Measurements from ENCODE around the gene AP1G2.
"Not testable (repeated sequence)": the region's sequence is repeated elsewhere in the genome, so short reads cannot be mapped to it uniquely, and the experiment has no call there.

AP1G2 gene, protein sequence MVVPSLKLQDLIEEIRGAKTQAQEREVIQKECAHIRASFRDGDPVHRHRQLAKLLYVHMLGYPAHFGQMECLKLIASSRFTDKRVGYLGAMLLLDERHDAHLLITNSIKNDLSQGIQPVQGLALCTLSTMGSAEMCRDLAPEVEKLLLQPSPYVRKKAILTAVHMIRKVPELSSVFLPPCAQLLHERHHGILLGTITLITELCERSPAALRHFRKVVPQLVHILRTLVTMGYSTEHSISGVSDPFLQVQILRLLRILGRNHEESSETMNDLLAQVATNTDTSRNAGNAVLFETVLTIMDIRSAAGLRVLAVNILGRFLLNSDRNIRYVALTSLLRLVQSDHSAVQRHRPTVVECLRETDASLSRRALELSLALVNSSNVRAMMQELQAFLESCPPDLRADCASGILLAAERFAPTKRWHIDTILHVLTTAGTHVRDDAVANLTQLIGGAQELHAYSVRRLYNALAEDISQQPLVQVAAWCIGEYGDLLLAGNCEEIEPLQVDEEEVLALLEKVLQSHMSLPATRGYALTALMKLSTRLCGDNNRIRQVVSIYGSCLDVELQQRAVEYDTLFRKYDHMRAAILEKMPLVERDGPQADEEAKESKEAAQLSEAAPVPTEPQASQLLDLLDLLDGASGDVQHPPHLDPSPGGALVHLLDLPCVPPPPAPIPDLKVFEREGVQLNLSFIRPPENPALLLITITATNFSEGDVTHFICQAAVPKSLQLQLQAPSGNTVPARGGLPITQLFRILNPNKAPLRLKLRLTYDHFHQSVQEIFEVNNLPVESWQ

DNA sequence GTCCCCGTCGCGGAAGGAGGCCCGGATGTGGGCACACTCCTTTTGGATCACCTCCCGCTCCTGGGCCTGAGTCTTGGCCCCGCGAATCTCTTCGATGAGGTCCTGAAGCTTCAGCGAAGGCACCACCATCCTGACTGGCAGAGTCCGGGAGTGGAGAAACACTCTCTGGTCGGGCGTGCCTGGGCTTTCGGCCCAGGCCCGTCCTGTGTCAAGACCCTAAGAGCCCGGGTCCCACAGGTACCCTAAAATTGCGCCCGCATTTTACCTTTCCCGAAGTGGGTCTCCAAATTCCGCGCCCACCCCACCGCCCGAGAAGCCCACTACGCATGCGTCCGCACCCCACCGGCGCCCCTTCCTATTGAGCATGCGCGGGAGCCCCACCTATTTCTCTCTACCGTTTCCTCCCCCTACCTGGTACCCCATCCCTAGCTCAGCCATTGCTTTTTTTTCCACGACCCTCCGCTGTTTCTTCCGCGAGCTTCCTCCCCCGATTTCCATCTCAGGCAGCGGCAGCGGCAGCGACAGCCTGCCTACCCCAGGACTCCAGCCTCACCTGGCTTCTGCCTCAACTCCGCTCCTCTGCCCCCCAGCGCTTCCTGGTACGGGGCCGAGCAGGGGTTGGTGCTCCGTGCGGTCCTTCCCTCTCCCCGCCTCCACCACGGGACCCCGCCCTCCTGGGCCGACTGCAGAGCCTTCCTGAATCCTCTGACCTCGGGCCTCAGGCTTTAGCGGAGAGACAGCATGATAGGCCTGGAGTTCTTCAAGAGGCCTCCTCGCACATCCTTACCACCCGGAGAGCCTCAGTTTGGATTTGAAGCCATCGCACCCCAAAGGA is at the start of gene AP1G2:
AP1G2 (minus strand) TSS at position 606 of the 835 bp plus-strand sequence; CDS start at position 129, 477 bp downstream.
- DNase-seq (ENCODE audit: low spot score) = peak; percentile 91

DNA sequence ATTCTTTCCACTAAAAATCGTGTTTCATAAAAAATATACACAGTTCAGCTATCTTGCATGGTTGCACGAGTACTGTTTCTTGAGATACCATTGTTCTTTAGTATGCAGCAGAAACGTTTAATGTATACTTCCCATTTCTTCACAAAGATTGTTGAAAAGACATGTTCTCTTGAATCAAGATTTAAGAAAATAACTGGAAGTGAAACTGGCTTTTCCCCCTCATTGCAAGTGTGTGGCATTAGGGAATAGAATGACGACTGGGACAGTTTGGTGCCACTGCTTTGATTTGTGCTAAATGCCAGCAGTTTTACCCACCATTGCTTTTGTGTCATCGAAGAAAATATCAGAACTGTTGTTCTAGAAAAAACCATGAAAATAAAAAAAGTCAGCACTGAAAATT is 48.3 kb upstream of the AP1G2 start:
- DNase-seq (ENCODE audit: low spot score) = no peak

DNA sequence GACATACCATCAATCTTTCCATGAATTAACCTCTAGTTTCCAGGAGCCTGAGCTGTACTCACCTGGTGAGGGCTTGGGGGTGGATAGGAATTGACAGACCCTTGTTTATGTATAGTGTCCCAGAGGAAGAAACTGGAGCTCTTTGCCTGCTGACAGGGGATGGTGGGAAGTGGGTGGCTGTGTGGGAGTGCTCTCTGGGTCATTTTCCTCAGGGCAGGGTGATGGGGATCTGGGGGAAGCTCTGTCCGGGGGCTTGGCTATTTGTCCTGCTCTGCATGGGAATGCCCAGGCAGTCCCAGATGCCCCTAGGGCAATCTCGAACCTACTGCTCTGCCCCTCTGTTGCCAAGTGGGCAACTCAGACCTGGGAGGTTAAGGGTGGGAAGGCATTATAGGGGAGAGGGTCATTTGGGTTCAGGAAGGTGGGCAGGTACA is 46.8 kb upstream of the AP1G2 start:
- no peak for DNase-seq (ENCODE audit: low spot score)

DNA sequence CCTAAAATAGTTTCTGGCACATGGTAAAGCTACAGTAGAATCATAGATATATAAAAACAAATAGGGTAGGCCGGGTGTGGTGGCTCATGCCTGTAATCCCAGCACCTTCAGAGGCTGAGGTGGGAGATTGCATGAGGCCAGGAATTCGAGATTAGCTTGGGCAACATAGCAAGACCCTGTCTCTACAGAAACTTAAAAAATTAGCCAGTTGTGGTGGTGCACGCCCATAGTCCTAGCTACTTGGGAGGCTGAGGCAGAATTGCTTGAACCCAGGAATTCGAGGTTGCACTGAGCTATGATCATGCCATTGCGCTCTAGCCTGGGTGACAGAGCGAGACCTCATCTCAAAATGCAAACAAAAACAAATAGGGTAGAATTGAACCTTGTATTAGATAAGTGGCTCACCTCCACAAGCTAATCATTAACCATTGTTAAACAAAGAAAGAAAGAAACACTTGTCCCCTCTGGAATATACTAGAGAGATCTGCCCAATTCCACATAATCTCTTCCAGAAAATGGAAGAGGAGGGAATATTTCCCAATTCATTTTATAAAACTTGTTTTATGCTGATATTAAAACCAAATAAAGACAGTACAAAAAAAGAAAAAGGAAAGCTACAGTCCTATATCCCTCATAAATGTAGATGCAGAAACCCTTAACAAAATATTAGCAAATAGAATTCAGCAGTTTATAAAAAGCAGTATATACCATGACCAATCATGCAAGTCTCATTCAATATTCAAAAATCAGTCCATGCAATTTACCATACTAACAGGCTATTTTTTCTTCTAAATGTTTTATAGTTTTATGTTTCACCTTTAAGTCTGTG is 45.9 kb upstream of the AP1G2 start:
- no peak for DNase-seq (ENCODE audit: low spot score)

DNA sequence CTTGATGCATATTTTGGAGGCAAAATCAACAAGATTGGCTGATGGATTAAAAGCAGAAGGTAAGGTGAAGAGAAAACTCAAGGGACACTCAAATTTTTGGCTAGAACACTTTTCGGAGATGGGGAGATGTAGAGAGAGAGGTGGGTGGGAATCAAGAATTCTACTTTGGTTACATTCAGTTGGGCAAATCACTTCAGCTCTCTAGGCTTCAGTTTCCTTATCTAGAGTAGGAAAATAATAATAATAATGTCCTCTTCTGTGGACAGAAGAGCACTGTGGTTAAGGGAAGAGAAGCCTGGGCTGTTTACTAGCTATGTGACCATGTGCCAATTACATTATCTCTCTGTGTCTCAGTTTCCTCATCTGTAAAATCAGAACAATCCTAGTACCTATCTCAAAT is 45.2 kb upstream of the AP1G2 start:
- no peak for DNase-seq (ENCODE audit: low spot score)

DNA sequence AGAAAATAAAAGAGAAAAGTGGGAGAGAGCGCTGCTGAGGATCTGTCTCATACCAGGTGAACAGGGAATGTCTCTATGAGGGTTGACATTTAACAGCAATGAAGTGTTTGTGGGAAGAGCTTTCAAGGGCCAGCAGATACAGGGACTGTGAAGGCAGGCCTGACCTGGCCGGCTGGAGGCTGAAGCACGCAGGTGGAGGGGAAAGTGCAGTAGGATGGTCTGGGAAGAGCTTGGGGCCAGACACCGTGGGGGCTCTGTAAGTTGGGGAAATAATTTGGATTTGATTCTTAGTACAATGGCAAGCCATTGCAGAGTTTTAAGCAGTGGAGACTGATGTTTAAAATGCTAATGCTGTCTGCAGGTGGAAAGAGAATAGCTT is 44.8 kb upstream of the AP1G2 start:
- no peak for DNase-seq (ENCODE audit: low spot score)

DNA sequence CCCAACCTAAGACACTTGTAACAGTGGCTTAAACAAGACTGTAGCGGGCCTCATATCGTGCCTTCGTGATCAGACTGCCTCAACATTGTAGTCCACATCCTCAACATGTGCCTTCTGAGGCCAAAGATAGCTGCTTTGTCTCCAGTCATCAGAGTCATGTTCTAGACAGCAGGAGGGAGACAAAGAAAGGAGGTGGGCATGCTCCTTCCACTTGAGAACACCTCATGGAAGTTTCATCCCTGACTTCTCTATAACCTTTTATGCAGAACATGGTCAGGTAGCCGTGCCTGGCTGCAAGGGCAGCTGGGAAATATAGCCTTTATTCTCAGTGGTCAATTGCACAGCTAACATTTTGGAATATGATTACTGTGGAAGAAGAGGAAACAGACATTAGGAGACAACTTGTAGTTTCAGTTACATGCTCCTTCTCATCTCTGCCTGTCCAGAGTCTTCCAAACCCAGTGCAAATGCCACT is 43.3 kb upstream of the AP1G2 start:
- no peak for DNase-seq (ENCODE audit: low spot score)

DNA sequence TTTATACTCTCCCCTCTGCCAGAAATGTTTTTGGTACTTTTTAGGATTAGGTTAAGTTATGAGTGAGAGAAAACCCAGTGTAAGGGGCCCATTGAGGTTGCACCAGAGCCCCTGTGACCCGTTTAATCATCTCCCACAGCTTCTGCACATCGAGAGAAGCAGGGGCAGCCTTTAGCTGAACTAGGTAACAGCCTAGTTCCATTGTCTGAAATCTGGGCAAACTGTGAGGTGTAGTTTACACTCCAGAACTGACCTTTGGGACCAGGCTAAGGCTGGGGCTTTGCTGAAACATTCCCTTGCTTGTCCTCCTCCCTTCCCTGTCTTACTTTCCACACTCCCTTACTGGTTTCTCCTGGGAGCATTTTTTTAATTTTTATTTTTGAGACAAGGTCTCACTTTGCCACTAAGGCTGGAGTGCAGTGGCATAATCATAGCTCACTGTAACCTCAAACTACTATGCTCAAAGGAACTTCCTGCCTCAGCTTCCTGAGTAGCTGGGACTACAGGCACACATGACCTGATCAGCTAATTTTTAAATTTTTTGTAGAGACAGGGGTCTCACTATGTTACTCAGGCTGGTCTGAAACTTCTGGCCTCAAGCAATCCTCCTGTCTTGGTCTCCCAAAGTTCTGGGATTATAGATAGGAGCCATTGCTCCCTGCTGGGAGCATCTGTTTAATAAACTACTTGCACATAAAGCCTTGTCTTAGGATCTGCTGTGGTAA is 42.7 kb upstream of the AP1G2 start:
- peak; percentile 25 for DNase-seq (ENCODE audit: low spot score)

DNA sequence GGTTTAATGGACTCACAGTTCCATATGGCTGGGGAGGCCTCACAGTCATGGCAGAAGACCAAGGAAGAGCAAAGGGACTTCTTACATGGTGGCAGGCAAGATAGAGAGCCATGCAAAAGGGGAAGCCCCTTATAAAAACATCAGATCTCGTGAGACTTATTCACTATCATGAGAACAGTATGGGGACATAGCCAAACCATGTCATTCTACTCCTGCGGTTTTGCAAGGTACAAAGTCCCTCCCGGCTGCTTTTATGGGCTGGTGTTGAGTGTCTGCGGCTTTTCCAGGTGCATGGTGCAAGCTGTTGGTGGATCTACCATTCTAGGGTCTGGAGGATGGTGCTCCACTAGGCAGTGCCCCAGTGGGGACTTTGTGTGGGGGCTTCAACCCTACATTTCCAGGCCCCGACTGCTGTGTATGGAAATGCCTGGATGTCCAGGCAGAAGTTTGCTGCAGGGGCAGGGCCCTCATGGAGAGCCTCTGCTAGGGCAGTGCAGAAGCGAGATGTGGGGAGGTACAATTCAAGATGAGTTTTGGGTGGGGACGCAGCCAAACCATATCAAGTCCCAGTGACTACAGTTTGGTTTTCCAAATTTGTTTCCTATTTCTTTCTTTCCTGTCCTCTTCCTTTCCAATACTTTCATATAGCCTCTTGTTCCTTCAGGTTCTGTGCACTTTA is 42.0 kb upstream of the AP1G2 start:
- DNase-seq (ENCODE audit: low spot score) = not testable (repeated sequence)

DNA sequence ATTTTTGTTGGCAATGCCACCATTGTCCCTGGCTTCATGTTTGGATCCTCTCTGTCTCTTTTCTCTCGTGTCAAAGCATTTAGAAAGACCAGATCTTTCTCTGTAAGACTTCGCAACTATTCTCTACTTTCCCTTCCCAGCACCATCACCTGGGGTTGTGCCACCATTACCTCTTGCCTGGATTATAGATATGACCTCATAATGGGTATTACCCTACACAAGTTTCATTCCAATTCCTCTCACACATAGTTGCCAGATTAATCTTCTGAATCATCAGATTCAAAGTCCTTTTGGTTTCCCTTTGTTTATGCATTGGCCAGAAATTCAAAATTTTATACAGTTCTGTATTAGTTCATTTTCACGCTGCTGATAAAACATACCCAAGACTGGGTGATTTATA is 41.4 kb upstream of the AP1G2 start:
- no peak for DNase-seq (ENCODE audit: low spot score)

DNA sequence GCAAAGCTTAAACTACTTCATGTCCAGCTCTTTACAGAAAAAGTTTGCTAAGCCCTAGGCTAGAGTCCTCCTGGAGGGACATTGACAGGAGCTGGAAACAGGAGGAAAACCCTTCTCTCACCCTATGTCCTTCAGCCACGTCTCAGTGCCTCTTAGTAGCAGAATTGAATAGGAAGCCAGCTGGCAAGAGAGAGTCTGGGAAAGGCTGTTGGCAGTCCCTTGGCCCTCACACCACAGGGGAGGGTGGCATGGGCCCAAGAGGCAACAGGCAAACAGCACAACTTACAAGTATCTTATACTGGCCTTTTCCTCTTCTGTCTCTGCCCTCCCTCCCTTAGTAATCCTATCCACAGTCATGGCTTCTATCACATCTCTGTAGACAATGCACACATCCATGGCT is 40.9 kb upstream of the AP1G2 start:
- no peak for DNase-seq (ENCODE audit: low spot score)

DNA sequence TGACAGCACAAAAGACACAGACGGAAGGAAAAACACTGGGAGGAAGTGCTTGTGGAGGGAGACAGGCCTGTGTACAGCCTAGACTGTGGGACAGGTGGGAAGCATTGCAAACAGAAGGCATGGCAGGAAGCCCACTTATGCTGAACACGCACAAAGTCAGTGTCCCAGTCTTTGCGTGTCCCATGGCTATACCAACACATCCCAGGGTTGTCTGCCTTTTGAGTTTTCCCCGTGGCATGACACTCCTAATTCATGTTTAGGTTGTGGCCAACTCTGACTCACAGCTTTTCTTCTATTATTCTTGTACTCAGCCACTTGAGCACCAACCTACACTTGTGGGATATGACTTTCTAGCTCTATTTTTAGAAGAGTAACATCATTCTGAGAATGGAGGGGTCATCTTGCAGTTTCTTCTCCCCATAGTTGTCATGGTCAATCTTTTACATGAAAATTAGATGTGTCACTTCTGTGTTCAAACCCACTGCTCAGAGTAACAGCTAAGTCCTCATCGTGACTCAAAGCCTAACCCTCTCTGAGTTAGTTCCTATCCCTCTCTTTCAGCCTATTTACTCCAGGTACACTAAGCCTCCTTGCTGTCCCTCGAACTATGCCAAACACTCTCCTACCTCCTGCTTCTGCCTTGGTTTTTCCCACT is 38.5 kb upstream of the AP1G2 start:
- DNase-seq (ENCODE audit: low spot score) = peak; percentile 72

DNA sequence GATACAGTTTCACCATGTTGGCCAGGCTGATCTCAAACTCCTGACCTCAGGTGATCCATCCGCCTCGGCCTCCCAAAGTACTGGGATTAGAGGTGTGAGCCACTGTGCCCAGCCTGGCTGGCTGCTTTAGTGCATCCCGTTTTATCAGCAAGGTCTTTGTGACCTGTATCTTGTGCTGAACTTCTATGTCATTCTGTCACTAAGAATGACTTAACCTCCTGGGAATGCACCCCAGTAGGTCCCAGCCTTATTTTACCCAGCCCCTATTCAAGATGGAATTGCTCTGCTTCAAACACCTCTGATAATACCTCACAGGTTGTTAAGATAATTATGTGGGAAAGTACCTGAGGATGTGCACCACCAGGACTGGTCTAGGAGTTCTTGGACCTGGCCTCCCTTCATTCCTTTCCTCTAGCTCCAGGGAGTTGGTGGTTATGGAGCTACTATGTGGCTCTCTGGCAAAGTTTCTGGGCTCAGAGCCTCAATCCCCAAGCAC is 37.1 kb upstream of the AP1G2 start:
- no peak for DNase-seq (ENCODE audit: low spot score)

DNA sequence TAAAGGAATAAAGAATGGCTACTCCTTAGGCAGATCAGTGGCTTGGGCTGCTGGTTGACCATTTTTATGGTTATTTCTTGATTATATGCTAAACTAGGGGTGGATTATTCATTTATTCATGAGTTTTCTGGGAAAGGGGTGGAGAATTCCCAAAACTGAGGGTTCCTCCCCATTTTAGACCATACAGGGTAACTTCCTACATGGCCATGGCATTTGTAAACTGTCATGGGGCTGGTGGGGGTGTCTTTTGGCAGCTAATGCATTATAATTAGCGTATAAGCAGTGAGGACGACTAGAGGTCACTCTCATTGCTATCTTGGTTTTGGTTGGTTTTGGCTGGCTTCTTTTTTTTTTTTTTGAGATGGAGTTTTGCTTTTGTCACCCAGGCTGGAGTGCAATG is 36.6 kb upstream of the AP1G2 start:
- DNase-seq (ENCODE audit: low spot score) = no peak

DNA sequence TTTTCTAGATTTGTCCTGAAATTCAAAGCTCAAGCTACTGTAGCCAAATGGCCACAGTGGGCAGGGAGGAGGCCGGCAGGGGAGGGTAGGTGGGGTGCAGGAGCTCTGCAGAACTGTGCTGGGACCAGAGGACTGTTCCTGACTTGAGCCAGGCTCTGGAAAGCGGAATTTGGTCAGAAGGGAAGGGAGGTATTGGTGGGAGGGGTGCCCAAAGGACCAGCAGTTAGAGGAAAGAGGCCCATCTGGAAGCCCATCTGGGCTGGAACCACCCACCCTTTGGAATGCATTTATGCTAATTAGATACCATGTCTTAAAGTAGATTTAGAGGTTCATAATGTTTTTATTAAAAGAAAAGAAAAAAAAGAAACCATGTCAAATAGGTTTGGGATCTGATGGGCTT is 35.5 kb upstream of the AP1G2 start:
- DNase-seq (ENCODE audit: low spot score) = no peak

DNA sequence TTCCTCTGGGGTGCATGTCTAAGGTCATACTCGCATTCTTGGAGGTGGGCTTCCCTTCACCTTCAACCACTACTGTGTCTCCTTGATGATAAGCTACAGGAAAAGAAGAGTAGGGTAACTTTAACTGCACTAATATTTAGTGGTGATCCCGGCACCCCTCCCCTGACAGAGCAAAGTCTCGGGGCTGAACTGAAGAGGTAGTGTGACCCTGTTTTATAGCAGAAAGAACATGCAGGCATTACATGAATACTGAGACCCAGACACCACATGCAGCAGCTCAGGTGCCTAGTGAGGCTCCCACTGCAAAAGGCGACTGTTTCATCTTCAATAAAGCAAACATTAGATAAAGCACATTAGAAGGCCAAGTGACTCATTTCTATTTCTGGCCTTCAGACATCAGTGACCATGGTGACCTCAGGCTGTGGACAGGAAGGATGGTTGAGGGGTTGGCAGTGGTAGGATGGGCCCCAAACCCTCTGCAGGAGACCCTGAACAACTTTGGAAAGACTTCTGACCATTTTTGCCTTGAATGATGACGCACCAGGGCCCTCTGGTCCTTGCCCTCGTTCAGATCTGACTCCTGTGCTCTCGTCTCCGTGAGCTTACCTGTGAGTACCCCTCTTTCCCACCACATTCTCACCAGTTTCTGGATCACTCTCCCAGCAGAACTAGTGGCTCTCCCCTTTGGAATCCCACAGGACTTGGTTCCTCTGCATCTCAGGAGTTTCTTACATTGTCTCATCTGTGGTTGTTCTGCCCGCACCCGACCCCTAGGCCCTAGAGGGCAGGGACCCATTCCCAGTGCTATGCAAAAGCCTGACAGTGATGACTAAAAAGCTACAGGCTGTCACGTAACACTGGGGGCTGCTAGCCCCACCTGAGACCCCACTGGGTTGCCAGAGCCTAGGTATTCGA is 34.8 kb upstream of the AP1G2 start:
- no peak for DNase-seq (ENCODE audit: low spot score)

DNA sequence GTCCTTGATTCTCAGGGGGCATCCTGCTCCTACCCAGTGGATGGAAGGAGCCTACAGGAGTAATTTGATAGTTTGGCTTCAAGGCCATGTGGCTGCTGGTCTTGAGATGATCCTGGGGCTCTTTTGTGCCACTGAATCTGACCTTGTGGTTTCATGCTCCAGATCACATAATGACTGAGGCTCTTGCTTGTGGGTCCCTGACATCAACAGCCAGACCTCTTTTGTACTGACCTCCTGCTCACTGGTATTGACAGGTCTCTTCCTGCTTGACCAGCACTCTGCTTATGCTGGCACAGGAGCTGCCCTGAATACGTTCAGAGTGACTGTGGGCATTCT is 34.2 kb upstream of the AP1G2 start:
- no peak for DNase-seq (ENCODE audit: low spot score)

DNA sequence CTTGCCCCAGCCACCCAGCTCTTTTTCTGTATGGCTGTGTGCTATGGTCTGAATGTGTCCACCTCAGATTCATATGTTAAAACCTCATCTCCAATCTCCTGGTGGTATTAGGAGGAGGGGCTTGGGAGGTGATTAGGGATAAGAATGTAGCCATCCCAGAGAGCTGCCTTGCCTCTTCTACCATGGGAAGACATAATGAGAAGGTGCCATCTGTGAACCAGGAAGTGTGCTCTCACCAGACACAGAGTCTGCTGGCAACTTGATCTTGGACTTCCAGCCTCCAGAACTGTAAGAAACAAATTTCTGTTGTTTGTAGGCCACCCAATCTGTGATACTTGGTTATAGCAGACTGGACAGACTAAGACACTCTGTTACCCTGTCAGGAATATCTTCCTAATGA is 33.8 kb upstream of the AP1G2 start:
- no peak for DNase-seq (ENCODE audit: low spot score)

DNA sequence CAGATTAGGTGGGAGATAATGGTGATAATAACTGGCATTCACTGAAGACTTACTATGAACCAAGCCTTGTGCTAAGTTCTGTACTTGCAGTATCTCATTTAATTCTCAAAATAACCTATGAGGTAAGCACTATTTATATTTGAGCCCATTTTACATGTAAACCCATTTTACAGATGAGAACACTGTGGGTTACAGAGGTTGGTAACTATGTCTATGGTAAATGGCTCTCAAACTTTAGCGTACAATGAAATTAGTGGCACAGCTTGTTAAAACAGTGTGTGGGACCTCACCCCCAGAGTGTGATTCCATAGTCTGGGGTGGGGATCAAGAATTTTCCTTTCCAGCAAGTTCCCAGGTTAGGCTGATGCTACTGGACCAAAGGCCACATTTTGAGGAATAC is 33.2 kb upstream of the AP1G2 start:
- DNase-seq (ENCODE audit: low spot score) = no peak
